ENCODE results near the gene TAF9B. TPM values are rescaled to one million over a fixed set of nuclear protein-coding genes. Genes with fewer than 3 reads are reported as not detected.
A peak's percentile ranks its signal among the peaks of the same experiment; 100 is the strongest.
"Not testable (repeated sequence)": the region's sequence is repeated elsewhere in the genome, so short reads cannot be mapped to it uniquely, and the experiment has no call there.

The TAF9B gene
- total RNA-seq, 2 donors from 2014 or later, result 16.9 to 32.3 TPM

DNA sequence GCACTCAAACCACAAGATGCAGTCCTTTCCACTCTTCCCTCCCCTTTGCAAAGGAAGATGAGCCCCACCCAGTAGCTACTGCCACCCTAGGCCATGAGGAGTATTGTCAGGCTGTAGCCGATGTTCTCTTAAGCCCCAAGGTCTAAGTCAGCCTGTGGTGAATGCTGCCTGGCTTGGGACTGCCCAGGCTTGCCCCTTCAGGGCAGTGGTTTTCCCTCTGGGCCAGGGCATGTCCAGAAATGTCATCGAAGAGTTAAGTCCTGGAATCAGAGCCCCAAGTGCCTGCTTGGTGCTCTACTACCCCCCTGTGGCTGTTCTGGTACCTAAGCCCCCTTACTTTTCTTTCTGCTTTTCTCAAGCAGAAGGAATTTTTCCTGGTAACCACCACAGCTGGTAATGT is 47.2 kb downstream of the TAF9B start:
- ATAC-seq (peak; percentile 56 to 92), DNase-seq (ENCODE audit: low spot score in 2 of 2) (peak in 1 of 2 donors; percentile 54)
- H3K36me3 Mint-ChIP-seq, result no peaks in the 10 kb centered on the region
- peaks cover 4 to 5% of the 10 kb centered on the region in 2 donors for H3K9me3 Mint-ChIP-seq
- H3K27ac Mint-ChIP-seq, result no peak overlapping the region

DNA sequence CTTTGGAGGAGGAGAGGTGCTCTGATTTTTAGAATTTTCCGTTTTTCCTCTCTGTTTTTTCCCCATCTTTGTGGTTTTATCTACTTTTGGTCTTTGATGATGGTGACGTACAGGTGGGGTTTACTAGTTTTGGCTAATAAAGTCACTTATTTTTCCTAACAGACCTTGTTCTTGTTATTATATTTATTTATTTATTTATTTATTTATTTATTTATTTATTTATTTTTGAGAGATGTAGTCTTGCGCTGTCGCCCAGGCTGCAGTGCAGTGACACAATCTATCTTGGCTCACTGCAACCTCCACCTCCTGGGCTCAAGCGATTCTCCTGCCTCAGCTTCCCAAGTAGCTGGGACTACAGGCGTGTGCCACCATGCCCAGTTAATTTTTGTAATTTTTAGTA is 58.0 kb downstream of the TAF9B start:
- H3K9me3 Mint-ChIP-seq; H3K36me3 Mint-ChIP-seq; H3K27ac Mint-ChIP-seq; ATAC-seq; DNase-seq (ENCODE audit: low spot score in 2 of 2): not testable (repeated sequence)

Other genes with a start within 250 kb of the TAF9B start
- gene MAGT1, start 244.2 kb downstream of the TAF9B start, total RNA-seq, result 10 to 100 TPM; 26.5 to 39.5 TPM
- gene COX7B, start 240.2 kb downstream of the TAF9B start, total RNA-seq, result 100 to 1,000 TPM; 269 to 284 TPM
- gene ATP7A, start 229.0 kb downstream of the TAF9B start, total RNA-seq, result 10 to 100 TPM in 1 of 2 donors, 1 to 10 TPM in 1; 8.1 to 14.7 TPM
- gene PGAM4, start 170.0 kb downstream of the TAF9B start, total RNA-seq, result under 1 TPM in 1 of 2 donors, not detected in 1; 0.53 TPM
- gene PGK1, start 35.4 kb downstream of the TAF9B start, total RNA-seq, result 1,000 to 10,000 TPM in 1 of 2 donors, 100 to 1,000 TPM in 1; 472 to 1,846 TPM
- gene CYSLTR1, start 188.0 kb upstream of the TAF9B start, total RNA-seq, result 1 to 10 TPM; 3.1 to 7.8 TPM

Measured in activated naive CD4-positive, alpha-beta T cell treated with anti-CD3 and anti-CD28 coated beads, Interleukin-2, amount 50 U/mL, for 72 hours (primary cell).